ENCODE results near the gene GP1BB.

- TF ChIP-seq CTCF (IDR thresholded peaks at IDR 0.05) = no peak
- no peak for TF ChIP-seq POLR2A (IDR thresholded peaks at IDR 0.05)
Measured at GRCh38 chr22:19762568-19763457, 39.5 kb downstream of the GP1BB start.
